ENCODE results near the gene CCSER2.
"Not testable (repeated sequence)": the region's sequence is repeated elsewhere in the genome, so short reads cannot be mapped to it uniquely, and the experiment has no call there.

Gene CCSER2

DNA sequence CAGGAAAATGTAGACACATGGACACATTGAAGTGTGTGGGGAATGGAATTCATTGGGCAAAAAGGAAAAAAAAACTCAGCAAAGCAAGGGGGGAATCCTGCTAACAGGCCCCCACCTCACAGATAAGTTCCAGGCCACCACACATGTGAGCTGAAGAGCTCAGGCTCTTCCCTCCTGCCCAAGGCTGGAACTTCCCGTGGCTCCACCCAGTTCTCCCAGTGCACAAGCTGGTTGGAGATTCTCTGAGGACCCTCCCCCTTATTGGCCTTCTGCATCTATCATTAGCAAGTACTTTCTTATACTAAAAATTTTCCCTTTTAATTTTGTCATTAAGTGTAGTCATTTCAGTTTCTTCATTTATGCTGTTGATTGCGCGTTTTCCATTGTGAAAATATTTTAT, 190.8 kb downstream of the CCSER2 start:
- DNase-seq (ENCODE audit: low spot score) = no peak

DNA sequence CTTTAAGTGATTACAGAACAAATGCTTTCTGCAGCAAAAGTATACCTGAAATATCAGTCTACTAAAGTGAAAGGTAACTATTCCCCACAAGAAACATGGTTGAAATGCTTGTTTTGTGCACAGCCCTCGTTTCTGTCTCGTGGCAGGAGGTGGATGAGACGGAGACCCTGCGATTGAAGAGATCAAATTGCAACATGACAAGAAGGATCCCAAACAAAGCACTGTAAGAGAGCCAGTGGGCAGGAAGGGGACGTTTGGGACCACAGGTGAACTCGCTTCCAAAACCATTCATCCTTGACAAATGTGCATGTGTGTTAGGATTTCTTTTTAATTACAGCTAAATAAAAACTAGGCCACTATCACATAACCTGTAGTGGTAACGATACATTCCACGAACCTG, 192.6 kb downstream of the CCSER2 start:
- no peak for DNase-seq (ENCODE audit: low spot score)

DNA sequence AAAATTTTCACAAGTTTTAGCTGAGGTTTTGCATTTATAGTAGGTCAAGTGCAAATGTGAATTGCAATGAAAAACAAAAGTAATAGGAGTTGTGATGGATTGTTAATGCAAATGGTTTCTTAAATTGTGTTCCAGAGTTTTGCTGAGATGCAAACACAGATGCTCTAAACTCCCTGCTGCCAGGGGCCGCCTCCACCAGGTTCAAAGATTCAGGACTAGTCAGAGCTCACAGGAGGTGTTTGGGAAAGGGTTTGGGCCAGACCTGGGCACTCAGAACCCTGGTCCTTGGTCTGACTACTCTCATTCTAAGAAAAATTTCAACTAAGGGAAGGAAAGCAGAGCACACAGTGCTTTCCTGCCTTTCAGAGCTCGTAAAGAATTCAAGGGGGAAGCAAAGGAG, 193.1 kb downstream of the CCSER2 start:
- no peak for DNase-seq (ENCODE audit: low spot score)

DNA sequence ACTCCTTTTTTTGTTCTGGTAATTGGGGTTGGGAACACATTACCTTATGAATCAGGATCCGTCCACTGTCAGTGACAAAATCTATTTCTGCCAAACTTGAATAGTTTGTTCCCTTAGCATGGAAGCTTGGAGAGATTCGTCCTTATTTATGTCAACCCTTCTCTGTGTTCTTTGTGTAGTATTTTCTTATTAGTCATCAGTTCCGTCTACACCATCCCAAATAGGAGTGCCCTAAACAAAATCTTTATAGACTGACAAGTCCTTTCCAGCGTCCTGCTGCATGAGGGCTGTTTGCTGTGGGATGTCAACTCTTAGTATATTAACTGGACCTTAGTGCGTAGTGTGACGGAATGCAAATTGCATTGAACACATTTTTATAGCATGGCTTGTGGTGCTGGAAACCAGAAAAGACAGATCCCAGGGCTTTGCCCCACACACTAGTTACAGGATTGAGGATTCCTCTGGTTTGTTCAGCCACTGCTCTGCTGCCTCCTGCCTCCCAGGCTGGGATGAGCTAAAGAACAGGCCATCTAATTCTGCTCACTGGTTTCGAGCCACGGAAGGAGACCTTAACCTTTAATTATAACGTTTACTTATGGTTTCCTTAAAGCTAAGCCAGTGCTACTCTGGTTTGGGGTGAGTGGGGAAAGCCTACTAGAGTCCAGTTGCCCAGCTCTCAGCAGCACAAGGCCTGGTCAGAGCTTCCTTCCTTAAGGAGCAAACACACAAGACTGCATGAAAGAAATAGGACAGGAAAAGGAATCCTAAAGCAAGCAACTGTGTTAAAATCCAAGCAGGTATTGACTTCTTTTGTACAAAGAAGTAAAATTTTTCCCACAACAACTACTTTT, 194.4 kb downstream of the CCSER2 start:
- no peak for DNase-seq (ENCODE audit: low spot score)

DNA sequence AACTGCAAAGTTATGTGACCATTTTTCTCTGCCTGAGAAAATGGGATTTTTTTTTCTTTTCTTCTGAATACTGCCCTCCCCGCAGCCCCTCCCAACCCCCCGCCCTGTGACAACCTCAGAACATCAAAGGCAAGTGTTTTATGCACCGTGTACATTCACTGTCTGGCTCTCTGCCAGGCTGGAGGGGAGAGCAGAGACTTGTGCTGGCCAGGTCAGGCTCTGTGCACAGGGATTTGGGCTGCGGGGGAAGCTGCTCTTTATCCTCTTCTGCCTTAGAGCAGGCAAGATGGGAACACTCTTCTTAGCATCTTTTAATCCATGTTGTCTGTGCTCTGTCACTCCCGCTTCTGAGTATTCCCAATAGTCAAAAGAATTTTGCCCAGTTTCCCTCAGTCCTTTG, 195.1 kb downstream of the CCSER2 start:
- no peak for DNase-seq (ENCODE audit: low spot score)

DNA sequence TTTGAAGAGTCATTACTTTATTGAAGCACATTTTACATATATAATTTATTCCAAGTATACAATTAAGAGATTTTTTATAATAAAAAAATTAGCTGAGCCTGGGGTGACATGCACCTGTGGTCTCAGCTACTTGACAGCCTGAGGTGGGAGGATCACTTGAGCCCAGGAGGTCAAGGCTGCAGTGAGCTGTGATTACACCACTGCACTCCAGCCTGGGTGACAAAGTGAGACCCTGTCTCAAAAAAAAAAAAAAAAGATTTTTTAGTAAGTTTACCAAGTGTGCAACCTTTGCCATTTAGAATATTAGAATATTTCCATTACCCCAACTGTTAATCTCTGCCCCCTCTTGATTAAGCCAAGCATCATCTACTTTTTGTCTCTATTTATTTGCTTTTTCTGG, 196.0 kb downstream of the CCSER2 start:
- no peak for DNase-seq (ENCODE audit: low spot score)

DNA sequence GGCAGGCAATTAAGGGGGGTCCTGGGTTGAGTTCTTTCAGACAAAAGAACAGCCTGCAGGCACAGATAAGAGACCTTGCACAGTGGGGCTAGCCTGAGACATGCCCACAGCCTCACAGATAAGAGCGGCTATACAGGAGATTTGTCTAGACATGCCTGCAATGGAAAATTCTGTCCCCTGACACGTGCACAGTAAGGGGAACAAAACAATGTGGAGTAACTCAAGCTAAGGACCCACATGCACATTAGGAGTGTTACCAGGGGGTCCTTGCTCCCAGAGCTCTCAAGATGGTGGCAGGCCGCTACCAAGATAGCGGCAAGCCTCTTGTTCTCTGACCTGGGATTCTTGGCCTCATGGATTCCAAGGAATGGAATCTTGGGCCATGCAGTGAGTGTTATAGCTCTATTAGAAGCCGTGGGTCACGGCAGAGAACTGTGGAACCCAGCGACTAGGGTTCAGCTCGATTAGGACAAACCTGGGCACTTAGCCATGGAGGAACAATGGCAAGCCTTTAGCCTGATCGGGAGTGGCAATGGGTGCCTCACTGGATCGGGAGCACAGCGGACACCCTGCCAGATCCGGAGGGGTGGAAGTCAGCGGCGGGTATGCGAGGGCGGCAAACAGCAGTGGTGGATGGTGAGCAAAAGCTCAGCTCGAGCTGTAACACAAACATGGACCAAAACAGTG, 196.9 kb downstream of the CCSER2 start:
- no peak for DNase-seq (ENCODE audit: low spot score)

DNA sequence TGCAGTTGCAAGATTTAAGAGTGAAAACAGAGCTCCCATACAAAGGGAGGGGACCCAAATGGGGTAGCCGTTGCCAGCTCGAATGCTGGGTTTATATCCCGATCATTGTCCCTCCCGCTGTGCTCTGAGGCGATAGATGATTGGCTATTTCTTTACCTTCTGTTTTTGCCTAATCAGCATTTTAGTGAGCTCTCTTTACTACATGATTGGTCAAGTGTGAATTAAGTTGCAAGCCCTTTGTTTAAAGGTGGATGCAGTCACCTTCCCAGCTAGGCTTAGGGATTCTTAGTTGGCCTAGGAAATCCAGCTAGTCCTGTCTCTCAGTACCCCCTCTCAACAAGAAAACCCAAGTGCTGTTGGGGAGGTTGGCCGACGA, 197.4 kb downstream of the CCSER2 start:
- DNase-seq (ENCODE audit: low spot score) = not testable (repeated sequence)

DNA sequence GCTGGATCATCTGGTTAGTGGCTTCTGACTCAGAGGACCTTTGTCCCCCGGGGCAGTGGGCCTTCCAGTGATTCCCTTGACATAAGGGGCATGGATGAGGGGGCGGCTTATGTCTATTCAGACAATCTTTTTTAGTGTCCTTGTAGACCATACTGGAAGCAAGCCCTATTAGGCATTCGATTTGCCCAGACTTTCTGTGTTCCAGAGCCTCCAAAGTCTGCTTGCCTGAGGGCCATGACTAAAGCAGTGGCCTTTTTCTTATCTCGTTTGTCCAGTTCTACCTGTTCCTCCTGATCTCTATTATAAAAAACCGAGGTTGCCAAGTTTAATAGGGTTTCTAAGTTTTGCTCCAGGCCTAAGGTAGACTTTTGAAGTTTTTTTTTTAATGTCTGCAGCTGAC, 199.0 kb downstream of the CCSER2 start:
- DNase-seq (ENCODE audit: low spot score) = not testable (repeated sequence)

DNA sequence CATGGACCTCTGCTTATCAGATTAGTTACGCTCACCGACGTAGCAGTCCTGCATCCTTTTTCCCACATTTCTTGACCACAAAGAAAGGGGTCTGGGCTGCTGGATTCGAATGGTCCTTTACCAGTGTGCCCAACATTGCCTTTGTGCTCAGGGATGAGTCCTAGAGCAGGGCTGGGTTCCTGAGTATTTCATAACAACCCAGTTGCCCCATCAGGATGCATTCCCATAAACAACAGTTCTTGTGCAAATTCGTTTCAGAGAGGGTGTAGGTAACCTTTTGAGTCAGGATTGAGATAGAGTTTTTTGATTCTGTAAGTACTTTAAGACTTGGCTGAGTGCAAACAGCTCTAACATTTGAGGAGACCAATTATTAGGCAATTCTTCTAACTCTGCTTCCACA, 200.1 kb downstream of the CCSER2 start:
- not testable (repeated sequence) for DNase-seq (ENCODE audit: low spot score)

DNA sequence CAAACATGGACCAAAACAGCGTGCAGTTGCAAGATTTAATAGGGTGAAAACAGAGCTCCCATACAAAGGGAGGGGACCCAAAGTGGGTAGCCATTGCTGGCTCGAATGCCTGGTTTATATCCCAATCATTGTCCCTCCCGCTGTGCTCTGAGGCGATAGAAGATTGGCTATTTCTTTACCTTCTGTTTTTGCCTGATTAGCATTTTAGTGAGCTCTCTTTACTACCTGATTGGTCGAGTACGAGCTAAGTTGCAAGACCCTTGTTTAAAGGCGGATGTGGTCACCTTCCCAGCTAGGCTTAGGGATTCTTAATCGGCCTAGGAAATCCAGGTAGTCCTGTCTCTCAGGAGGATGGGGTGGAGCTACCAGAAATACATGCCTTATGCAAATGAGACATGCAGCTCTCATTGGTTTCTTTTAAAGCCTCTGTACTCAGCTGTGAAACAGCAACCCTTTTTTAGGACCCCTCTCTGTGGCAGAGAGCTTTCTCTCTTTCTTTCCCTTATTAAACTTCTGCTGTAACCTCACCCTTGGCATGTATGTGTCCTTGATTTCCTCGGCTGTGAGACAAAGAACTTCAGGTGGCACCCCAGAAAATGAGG, 202.4 kb downstream of the CCSER2 start:
- DNase-seq (ENCODE audit: low spot score) = no peak

DNA sequence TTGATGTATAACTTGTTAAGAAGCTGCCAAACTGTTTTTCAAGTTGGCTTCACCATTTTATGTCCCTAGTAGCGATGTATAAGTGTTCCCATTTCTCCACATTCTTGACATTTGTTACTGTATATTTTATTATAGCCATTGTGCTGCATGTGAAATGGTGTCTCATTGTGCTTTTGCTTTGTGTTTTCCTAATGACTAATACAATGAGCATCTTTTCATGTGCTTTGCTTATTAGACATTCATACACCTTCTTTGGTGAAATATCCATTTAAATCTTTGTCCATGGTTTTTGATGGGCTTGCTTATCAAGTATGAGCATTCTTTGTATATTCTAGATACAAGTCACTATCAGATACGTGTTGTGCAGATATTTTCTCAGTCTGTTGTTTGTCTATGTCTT, 203.0 kb downstream of the CCSER2 start:
- no peak for DNase-seq (ENCODE audit: low spot score)

DNA sequence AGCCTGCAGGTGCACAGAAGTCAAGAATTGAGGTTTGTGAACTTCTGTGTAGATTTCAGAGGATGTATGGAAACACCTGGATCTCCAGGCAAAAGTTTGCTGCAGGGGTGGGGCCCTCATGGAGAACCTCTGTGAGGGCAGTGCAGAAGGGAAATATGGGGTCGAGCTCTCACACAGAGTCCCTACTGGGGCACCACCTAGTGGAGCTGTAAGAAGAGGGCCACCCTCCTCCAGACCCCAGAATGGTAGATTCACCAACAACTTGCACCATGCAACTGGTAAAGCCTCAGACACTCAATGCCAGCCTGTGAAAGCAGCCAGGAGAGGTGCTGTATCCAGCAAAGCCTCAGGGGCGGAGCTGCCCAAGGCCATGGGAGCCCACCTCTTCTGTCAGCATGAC, 205.8 kb downstream of the CCSER2 start:
- no peak for DNase-seq (ENCODE audit: low spot score)

DNA sequence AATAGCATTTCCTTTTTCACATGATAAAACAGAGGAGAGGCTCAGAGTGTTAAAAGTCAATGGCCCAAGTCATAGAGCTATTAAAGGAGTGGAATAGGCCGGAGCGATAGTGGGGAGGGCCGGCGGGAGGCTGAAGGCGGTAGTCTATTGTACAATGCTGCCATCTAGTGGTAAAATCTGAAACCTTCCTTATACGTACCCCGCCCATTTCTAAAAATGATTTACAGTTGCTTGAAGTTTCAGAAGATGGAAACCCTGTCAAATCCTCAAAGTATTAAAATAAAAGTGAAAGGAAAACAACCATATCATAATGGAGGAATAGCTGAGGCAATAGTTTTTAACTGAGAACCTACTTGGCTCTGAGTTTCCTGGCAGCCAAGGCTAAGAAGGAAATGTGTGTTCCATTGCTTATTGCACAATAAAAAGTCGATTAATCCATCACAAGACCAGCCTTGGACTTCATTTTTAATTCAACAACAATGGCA, 209.1 kb downstream of the CCSER2 start:
- peak; percentile 78 for DNase-seq (ENCODE audit: low spot score)

DNA sequence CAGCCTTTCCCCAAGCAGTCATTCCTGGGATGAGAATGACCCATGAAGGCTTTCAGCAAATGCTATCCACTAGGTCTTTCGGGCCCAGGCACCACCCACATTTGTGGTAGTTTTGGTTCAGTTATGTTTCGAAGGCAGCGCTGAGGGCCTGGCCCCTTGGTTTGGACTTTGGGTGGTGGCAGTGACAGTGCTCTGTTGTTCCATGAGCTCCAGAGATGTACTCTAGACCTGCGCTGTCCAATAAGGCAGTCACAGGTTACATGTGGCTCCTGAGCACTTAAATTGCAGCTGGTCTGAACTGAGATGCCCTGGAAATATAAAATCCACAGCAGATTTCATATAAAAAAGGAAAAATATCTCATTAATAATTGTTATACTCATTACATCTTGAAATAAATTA, 209.6 kb downstream of the CCSER2 start:
- no peak for DNase-seq (ENCODE audit: low spot score)

DNA sequence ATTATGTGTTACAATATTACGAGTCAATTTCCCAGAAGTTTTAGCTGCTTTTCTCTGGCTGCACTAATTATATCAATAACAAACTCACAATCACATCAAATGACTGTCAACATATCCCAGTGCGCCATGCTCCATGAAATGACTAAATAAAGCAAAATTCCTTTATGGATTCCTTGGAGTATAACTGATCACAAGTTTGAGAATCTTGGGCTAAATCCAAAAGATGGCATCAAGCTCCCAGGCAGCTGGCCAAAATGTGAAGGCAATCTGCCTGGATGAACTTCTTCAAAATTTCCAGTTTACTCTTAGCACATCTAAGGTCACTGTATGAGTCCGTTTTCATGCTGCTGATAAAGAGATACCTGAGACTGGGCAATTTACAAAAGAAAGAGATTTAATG, 210.8 kb downstream of the CCSER2 start:
- no peak for DNase-seq (ENCODE audit: low spot score)

DNA sequence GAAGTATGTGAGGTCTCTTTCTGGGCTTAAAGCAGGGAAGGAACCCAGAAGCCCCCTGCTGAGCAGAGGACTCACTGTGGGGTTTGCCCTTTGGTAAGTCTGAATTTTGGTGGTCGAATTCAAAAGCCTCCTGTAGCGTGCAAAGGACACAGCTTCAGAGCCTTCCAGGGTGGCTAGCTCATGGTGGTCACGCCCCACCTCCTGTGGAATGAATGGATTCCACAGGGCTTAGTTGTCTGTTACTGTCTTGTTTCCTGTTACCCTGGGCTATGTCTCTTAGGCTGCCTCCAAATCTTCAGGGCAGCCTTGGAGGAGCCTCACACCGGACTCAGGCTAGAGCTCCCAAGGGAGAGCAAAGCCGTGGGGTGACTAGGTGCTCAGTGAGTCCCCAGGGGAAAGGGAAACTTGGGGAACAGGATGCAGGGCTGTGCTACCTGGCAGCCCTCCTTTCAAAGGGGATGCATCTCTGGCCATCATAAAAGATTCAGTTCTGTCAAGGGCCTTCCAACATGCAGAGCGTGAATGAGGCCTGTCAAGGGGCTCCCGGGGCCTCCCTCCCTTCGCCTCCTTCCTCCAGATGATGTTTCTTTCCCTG, 211.7 kb downstream of the CCSER2 start:
- no peak for DNase-seq (ENCODE audit: low spot score)

DNA sequence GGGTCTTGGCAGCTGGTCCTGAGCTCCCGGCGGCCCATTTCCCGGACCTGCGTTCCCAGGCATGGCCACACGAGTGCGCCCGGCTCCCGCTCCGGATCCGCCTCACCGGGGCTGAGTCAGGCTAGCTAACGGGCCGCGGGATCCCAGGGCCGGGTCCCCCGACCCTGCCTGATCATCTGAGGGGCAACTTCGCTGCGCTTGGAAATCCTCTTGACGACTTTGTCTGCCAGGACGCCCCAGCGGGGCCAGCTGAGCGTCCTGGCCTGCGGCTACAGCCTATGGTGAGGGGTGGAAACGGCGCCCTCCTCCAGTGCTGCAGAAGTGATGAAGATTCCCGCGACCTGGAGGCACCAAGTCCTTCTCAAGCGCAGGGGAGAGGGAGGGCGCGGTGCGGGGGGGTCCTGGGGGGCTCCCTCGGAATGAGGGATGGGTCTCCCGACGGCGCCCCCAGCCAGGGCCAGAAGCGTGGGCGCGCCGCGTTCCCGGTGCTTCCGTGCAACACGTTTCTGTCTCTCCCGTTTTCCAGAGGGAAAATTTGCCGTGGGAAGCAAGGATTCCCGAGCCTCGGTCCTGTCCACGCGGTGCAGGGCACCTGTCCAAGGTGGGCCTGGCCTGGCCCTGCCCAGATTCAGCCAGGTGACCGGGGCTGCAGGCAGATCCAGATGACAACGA, 212.4 kb downstream of the CCSER2 start:
- peak; percentile 37 for DNase-seq (ENCODE audit: low spot score)

DNA sequence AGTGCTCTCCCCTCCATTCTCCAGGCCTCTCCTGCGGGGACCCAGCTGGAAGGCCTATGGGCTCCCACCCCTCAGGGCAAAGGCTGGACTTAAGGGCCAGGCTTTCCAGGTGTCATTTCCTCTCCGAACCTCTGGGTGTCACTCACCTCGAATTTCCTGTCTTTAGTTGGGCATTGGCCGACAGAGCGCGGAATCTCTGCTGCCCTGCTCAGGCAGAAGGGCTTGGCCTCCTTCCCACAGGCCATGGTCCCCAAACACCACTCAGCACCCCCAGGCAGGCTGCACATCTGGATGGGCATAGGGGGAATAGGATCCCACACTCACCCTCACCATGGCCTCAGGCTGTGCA, 212.9 kb downstream of the CCSER2 start:
- DNase-seq (ENCODE audit: low spot score) = no peak

DNA sequence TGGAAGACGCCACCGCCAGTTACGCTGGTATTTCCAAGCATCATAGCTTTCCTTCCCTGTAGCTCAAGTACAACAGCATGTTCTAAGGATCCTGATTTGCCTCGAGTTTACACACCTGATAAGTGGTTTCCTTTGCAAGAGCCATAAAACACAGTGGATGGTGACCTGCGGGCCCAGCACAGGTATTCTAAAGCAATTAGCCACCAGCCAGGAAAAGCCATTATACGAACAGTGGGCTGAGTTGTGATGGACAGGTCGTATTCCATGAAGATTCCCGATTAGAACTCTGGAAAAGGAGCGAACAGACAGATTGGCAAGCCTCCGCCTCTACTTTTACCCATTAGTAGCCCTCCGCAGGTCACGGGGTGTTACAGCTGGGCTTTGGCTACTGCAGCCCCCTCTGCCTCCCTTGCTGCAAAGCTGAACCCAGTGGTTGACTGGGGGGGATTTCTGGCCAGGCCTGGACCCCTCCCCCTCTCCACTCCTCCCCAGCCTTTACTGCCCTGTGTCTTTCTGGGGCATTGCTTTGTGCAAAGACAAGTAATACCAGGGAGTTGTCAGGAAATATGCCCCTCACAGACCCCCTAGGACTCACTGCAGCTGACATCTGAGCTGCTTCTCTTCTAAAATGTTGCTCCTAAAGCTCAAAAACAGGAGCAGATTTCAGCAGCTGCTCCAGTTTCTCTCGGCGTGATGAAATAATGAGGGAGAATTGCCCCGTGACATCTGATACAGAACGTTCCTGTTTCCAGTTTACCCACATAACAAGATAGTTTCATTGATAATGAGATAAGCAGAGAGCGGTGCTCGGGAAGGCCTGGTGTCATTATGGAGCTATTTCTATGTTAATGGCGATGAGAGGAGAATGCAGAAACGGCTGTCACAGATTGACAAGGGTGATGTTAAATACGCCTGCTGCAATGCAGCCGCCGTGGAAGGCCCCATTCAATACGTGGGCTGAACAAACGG, 214.4 kb downstream of the CCSER2 start:
- DNase-seq (ENCODE audit: low spot score) = no peak

DNA sequence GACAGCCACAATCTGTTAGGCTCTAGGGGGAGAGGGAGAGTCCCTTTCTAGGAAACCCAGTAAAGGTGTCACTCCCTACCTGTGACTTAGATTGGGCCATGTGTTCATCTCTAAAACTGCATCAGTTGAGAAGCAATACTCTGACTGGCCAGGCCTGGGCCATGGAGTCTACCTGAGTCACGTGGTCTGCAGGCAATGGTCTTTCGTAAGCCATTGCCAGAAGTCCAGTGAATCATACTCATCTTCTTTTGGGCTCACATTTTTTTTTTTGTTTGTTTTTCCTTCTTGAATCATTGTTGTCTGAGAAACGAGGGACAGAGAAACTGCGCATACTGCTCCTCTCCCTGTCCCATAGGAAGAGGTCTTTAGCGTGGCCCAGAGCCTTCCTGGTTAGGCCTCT, 215.6 kb downstream of the CCSER2 start:
- no peak for DNase-seq (ENCODE audit: low spot score)

Data from cerebellar cortex (tissue), 1 donor.